NCI-H146 treated with DMSO at 0.1 percent for 48 hours (cell line): ENCODE data around the gene CTNNA3.

ENCODE experiments used
- DNase-seq: peaks from one replicate; lab custom pipeline; 2025; ENCODE audit not compliant: unreplicated experiment; lab: John Stamatoyannopoulos, UW

The CTNNA3 gene

GRCh38 chr10:66259836-66260235 is 1436.2 kb downstream of the CTNNA3 start:
- DNase-seq = no peak

- no peak for DNase-seq
These were observed 1437.3 kb downstream of the CTNNA3 start for GRCh38 chr10:66258693-66259092.

GRCh38 chr10:66257801-66258200 is 1438.2 kb downstream of the CTNNA3 start:
- no peak for DNase-seq

GRCh38 chr10:66252986-66253385 is 1443.0 kb downstream of the CTNNA3 start:
- DNase-seq = no peak

GRCh38 chr10:66246177-66246576 is 1449.8 kb downstream of the CTNNA3 start:
- DNase-seq = no peak

GRCh38 chr10:66244953-66245352 is 1451.0 kb downstream of the CTNNA3 start:
- no peak for DNase-seq

- DNase-seq = no peak
These were observed 1453.1 kb downstream of the CTNNA3 start for GRCh38 chr10:66242885-66243284.

- DNase-seq = no peak
These were observed 1456.9 kb downstream of the CTNNA3 start for GRCh38 chr10:66239062-66239461.

GRCh38 chr10:66238343-66238742 is 1457.7 kb downstream of the CTNNA3 start:
- no peak for DNase-seq

GRCh38 chr10:66234872-66235271 is 1461.1 kb downstream of the CTNNA3 start:
- no peak for DNase-seq

GRCh38 chr10:66228887-66229286 is 1467.1 kb downstream of the CTNNA3 start:
- DNase-seq = no peak

- no peak for DNase-seq
These were observed 1472.3 kb downstream of the CTNNA3 start for GRCh38 chr10:66223656-66224055.

GRCh38 chr10:66222462-66223046 is 1473.4 kb downstream of the CTNNA3 start:
- DNase-seq = no peak

GRCh38 chr10:66218981-66219587 is 1476.9 kb downstream of the CTNNA3 start:
- DNase-seq = no peak

GRCh38 chr10:66218289-66218688 is 1477.7 kb downstream of the CTNNA3 start:
- DNase-seq = no peak

- no peak for DNase-seq
These were observed 1480.1 kb downstream of the CTNNA3 start for GRCh38 chr10:66215920-66216319.

- no peak for DNase-seq
These were observed 1481.1 kb downstream of the CTNNA3 start for GRCh38 chr10:66214721-66215404.

- DNase-seq = no peak
These were observed 1487.0 kb downstream of the CTNNA3 start for GRCh38 chr10:66209025-66209424.

GRCh38 chr10:66204838-66205237 is 1491.2 kb downstream of the CTNNA3 start:
- DNase-seq = no peak

- DNase-seq = no peak
These were observed 1493.9 kb downstream of the CTNNA3 start for GRCh38 chr10:66202101-66202500.

GRCh38 chr10:66192162-66192831 is 1503.7 kb downstream of the CTNNA3 start:
- no peak for DNase-seq

GRCh38 chr10:66190413-66190812 is 1505.6 kb downstream of the CTNNA3 start:
- DNase-seq = no peak
